DOHH2 (cell line): ENCODE results near the gene ADK.
"Not testable (repeated sequence)": the region's sequence is repeated elsewhere in the genome, so short reads cannot be mapped to it uniquely, and the experiment has no call there.

Experiments
- H3F3A ChIP-seq: fragments of 200-600 bp; sonication (generic), shearing (Covaris generic); 2 replicates; pipeline ENCODE4 v1.6.0; 2016; ENCODE audit warnings: antibody characterized with exemption, mild to moderate bottlenecking; ENCODE audit not compliant: control insufficient read depth, insufficient read depth
- H3K27ac ChIP-seq: fragments of 200-600 bp; sonication (generic); 2 replicates; pipeline ENCODE4 v1.5.1; 2014; ENCODE audit warnings: low read depth, mild to moderate bottlenecking, low read length, moderate library complexity
- H3K27me3 ChIP-seq: fragments of 200-600 bp; sonication (generic); 2 replicates; pipeline ENCODE4 v1.6.1; 2014; ENCODE audit warnings: mild to moderate bottlenecking, low read length, mixed read lengths; ENCODE audit not compliant: control insufficient read depth
- H3K36me3 ChIP-seq: fragments of 200-600 bp; sonication (generic); 2 replicates; pipeline ENCODE4 v1.6.1; 2014; ENCODE audit warnings: mild to moderate bottlenecking, low read length, moderate library complexity, mixed read lengths; ENCODE audit not compliant: control insufficient read depth
- H3K4me1 ChIP-seq: fragments of 200-600 bp; sonication (generic); 2 replicates; pipeline ENCODE4 v1.6.1; 2014; ENCODE audit warnings: mild to moderate bottlenecking, low read length, mixed read lengths; ENCODE audit not compliant: control insufficient read depth
- H3K4me2 ChIP-seq: fragments of 200-600 bp; sonication (generic); 2 replicates; pipeline ENCODE4 v1.6.0; 2014; ENCODE audit warnings: mild to moderate bottlenecking, low read length, moderate library complexity
- H3K4me3 ChIP-seq: fragments of 200-600 bp; sonication (generic); 2 replicates; pipeline ENCODE4 v1.5.1; 2014; ENCODE audit warnings: mild to moderate bottlenecking, low read length, mixed read lengths
- H3K79me2 ChIP-seq: fragments of 200-600 bp; sonication (generic); 2 replicates; pipeline ENCODE4 v1.6.1; 2014; ENCODE audit warnings: mild to moderate bottlenecking, low read length, mixed read lengths; ENCODE audit not compliant: control insufficient read depth
- H3K9me2 ChIP-seq: fragments of 200-600 bp; sonication (generic); replicated peaks from 2 replicates; pipeline ENCODE4 v1.6.1; 2014; ENCODE audit warnings: mild to moderate bottlenecking, low read length, mixed read lengths; ENCODE audit not compliant: control insufficient read depth
- H3K9me3 ChIP-seq: fragments of 200-600 bp; sonication (generic); 2 replicates; pipeline ENCODE4 v1.6.1; 2014; ENCODE audit warnings: antibody characterized with exemption, low read length, mixed read lengths; ENCODE audit not compliant: control insufficient read depth, insufficient read depth
- H4K20me1 ChIP-seq: fragments of 200-600 bp; sonication (generic); 2 replicates; pipeline ENCODE4 v1.6.0; 2014; ENCODE audit warnings: low read depth, mild to moderate bottlenecking, antibody characterized with exemption, low read length, moderate library complexity; ENCODE audit not compliant: control insufficient read depth, insufficient read depth
- EZH2phosphoT487 ChIP-seq: fragments of 200-600 bp; sonication (generic); IDR thresholded peaks from 2 replicates; pipeline ENCODE4 v1.6.1; 2017; ENCODE audit warnings: borderline replicate concordance, mild to moderate bottlenecking, antibody characterized with exemption, low read length, moderate library complexity, mixed read lengths
- TF ChIP-seq, protein P1 (sequence below): fragments of 200-600 bp; sonication (generic); IDR thresholded peaks from one replicate; pipeline ENCODE4 v1.5.1; 2014; ENCODE audit warnings: antibody characterized with exemption, mild to moderate bottlenecking, low read depth, low read length; ENCODE audit not compliant: poor library complexity, severe bottlenecking

Gene ADK

DNA sequence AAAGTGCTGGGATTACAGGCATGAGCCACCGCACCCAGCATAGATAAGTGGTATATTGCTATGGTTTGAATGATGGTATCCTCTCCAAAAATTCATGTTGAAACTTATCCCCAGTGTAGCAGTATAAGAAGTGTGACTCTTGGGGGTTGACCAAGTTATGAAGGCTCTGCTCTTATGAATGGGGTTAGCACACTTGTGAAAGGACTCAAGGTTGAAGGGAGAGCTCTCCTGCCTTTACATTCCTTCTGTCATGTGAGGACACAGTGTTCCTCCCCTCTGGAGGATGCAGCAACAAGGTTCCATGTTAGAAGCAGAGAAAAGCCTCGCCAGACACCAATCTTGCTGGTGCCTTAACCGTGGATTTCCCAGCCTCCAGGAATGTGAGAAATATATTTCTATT is 58.0 kb downstream of the ADK start:
- Histone ChIP-seq H3K79me2 (peaks cover 10% of the 10 kb centered on the region), H3K36me3 (no peaks in the 10 kb centered on the region), H3K4me3 (no peak overlapping the region), H3K4me1 (peaks cover 5% of the 10 kb centered on the region), H3K9me3 (no peaks in the 10 kb centered on the region), H3K27ac (no peak overlapping the region), H3K27me3 (no peaks in the 10 kb centered on the region), H3F3A (0 out of 2 replicates have a peak, but pooled peaks cover 2% of the 10 kb centered on the region), H4K20me1 (no peaks in the 10 kb centered on the region), H3K4me2 (no peak overlapping the region), H3K9me2 (no peaks in the 10 kb centered on the region)
- no peak for TF ChIP-seq EZH2phosphoT487
- TF ChIP-seq, protein P1, sequence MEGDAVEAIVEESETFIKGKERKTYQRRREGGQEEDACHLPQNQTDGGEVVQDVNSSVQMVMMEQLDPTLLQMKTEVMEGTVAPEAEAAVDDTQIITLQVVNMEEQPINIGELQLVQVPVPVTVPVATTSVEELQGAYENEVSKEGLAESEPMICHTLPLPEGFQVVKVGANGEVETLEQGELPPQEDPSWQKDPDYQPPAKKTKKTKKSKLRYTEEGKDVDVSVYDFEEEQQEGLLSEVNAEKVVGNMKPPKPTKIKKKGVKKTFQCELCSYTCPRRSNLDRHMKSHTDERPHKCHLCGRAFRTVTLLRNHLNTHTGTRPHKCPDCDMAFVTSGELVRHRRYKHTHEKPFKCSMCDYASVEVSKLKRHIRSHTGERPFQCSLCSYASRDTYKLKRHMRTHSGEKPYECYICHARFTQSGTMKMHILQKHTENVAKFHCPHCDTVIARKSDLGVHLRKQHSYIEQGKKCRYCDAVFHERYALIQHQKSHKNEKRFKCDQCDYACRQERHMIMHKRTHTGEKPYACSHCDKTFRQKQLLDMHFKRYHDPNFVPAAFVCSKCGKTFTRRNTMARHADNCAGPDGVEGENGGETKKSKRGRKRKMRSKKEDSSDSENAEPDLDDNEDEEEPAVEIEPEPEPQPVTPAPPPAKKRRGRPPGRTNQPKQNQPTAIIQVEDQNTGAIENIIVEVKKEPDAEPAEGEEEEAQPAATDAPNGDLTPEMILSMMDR: no peak

DNA sequence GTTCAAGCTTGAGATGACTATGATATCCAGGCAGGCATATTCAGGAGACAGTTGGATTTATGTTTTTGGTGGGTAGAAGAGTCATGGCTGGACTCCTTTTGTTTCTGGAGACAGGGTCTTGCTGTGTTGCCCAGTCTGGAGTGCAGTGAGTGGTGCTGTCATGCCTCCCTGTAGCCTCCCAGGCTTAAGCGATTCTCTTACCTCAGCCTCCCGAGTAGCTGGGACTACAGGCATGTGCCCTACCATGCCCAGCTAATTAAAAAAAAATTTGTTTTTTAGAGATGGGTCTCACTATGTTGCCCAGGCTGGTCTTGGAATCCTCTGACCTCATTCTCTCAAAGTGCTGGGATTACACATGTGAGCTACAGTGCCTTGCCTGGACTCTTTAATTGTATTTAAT is 62.0 kb downstream of the ADK start:
- no peak overlapping the region for H3K4me3 ChIP-seq
- peaks cover 5% of the 10 kb centered on the region for H3K4me1 ChIP-seq
- peaks cover 15% of the 10 kb centered on the region for H3K79me2 ChIP-seq
- no peak overlapping the region for H3K27ac ChIP-seq
- H3K4me2 ChIP-seq: no peak overlapping the region
- no peaks in the 10 kb centered on the region for H4K20me1 ChIP-seq
- no peak for TF ChIP-seq EZH2phosphoT487
- H3K27me3 ChIP-seq: no peaks in the 10 kb centered on the region
- H3K36me3 ChIP-seq: no peaks in the 10 kb centered on the region
- H3K9me3 ChIP-seq: no peaks in the 10 kb centered on the region
- H3F3A ChIP-seq: 0 out of 2 replicates have a peak, but pooled peaks cover 2% of the 10 kb centered on the region
- H3K9me2 ChIP-seq: no peaks in the 10 kb centered on the region

DNA sequence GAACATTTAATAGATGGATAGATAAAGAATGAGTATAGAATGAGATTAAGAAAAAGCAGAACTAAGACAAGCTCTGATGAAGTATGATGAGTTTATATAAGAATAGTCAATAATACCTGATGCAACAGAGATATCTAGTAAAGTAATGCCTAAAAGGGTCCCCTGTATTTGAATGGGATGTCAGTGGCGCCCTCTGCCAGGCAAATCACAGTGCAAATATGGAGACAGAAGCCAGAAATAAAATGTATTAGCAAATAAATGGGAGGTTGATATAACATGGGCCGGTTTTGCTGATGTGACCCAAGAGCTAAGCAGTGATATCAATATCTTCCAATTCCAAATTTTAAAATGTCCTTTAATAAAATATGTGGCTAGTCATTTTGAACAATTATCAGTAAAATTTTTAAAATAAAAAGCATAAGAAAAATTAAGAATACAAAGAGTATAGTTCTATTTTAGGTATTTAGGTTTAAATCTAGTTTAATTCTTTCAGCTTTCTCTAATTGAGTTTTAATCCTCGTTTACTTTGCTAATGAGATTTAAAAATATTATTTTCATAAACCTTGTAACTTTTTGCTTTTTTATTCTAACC is 62.6 kb downstream of the ADK start:
- H3K36me3 ChIP-seq: no peaks in the 10 kb centered on the region
- H3K27ac ChIP-seq: no peak overlapping the region
- no peaks in the 10 kb centered on the region for H3K9me3 ChIP-seq
- H3K79me2 ChIP-seq: peaks cover 15% of the 10 kb centered on the region
- no peak for TF ChIP-seq EZH2phosphoT487
- TF ChIP-seq, protein P1: peak; percentile 65
- H3K4me3 ChIP-seq: no peak overlapping the region
- H3K4me2 ChIP-seq: no peak overlapping the region
- H4K20me1 ChIP-seq: no peaks in the 10 kb centered on the region
- H3K9me2 ChIP-seq: no peaks in the 10 kb centered on the region
- no peaks in the 10 kb centered on the region for H3K27me3 ChIP-seq
- 0 out of 2 replicates have a peak, but pooled peaks cover 2% of the 10 kb centered on the region for H3F3A ChIP-seq
- H3K4me1 ChIP-seq: peaks cover 5% of the 10 kb centered on the region

DNA sequence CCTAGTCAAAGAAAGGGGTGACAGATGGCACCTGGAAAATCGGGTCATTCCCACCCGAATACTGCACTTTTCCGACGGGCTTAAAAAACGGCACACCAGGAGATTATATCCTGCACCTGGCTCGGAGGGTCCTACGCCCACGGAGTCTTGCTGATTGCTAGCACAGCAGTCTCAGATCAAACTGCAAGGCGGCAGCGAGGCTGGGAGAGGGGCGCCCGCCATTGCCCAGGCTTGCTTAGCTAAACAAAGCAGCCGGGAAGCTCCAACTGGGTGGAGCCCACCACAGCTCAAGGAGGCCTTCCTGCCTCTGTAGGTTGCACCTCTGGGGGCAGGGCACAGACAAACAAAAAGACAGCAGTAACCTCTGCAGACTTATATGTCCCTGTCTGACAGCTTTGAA is 66.1 kb downstream of the ADK start:
- not testable (repeated sequence) for H3K9me2 ChIP-seq, H3F3A ChIP-seq, H3K27me3 ChIP-seq, H4K20me1 ChIP-seq, H3K4me3 ChIP-seq, H3K36me3 ChIP-seq, H3K27ac ChIP-seq, H3K9me3 ChIP-seq, H3K4me2 ChIP-seq, H3K4me1 ChIP-seq
- H3K79me2 ChIP-seq: peaks cover 15% of the 10 kb centered on the region

DNA sequence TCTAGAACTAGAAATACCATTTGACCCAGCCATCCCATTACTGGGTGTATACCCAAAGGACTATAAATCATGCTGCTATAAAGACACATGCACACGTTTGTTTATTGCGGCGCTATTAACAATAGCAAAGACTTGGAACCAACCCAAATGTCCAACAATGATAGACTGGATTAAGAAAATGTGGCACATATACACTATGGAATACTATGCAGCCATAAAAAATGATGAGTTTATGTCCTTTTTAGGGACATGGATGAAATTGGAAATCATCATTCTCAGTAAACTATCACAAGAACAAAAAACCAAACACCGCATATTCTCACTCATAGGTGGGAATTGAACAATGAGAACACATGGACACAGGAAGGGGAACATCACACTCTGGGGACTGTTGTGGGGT is 71.4 kb downstream of the ADK start:
- not testable (repeated sequence) for H3K27me3 ChIP-seq, H4K20me1 ChIP-seq, H3K4me3 ChIP-seq, H3K4me1 ChIP-seq, H3K4me2 ChIP-seq, H3K9me3 ChIP-seq, H3F3A ChIP-seq, H3K9me2 ChIP-seq, H3K27ac ChIP-seq, H3K79me2 ChIP-seq, H3K36me3 ChIP-seq
